ENCODE measurements around the gene NUP98. TPM values are rescaled to one million over a fixed set of nuclear protein-coding genes. Genes with fewer than 3 reads are reported as not detected.
A peak's percentile ranks its signal among the peaks of the same experiment; 100 is the strongest.

Gene NUP98
- polyA plus RNA-seq, 3 donors = 19.6 to 76.2 (median 28.5) TPM

DNA sequence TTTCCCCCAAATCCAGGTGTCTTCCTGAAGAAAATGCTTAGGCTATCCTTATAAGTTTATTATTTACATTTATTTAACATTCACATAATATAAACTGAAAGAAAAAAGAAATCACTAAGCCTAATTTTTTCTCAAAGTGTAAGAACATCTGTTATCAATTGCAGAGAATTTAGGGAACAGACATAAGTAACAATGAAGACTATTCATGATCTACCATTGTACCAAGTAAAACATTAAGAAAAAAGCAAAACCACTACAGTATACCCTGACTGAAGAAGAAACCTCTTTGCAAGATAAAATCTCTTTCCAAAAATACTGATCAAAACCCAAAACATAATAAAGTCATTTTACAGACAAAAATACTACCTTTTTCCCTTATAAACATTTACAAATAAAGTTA, 60.5 kb downstream of the NUP98 start:
- Mint-ChIP-seq H3K4me3 (no peak overlapping the region), H3K4me1 (peaks cover 3% of the 10 kb centered on the region), H3K27me3 (ENCODE audit: low read depth in 3 of 3) (no peaks in the 10 kb centered on the region), H3K9me3 (no peaks in the 10 kb centered on the region), H3K27ac (no peak overlapping the region), H3K36me3 (peaks cover 70 to 99% of the 10 kb centered on the region in 2 donors)
- intact Hi-C loops (cut with micrococcal nuclease) = no loop called here
- Histone ChIP-seq H3K27ac (ENCODE audit: low read depth in 1 of 2, low read length in 2 of 2) (no peak overlapping the region), H2AFZ (ENCODE audit: insufficient read depth, low read depth, low read length, poor library complexity, severe bottlenecking) (no peak overlapping the region), H3K27me3 (ENCODE audit: control insufficient read depth in 2 of 2, insufficient read depth in 2 of 2, low read length in 2 of 2) (no peaks in the 10 kb centered on the region), H3K4me2 (replicated peaks; ENCODE audit: extremely low read depth, low read length, poor library complexity, severe bottlenecking) (no peak overlapping the region), H3K36me3 (replicated peaks in 1 of 2; ENCODE audit: control insufficient read depth in 1 of 2, insufficient read depth in 2 of 2, low read length in 2 of 2) (peaks cover 93 to 99% of the 10 kb centered on the region in 2 donors), H3K4me3 (replicated peaks in 1 of 3; ENCODE audit: low read depth in 2 of 3, low read length in 3 of 3) (no peak overlapping the region), H3K4me1 (ENCODE audit: control insufficient read depth in 1 of 2, insufficient read depth in 2 of 2, low read length in 2 of 2) (no peaks in the 10 kb centered on the region), H3K9ac (ENCODE audit: insufficient read depth, low read length, poor library complexity, severe bottlenecking) (no peak overlapping the region), H3K79me2 (ENCODE audit: insufficient read depth, low read length) (peaks cover 20% of the 10 kb centered on the region), H3K9me3 (replicated peaks in 1 of 2; ENCODE audit: control insufficient read depth in 1 of 2, insufficient read depth in 1 of 2, low read length in 2 of 2) (no peaks in the 10 kb centered on the region), H4K20me1 (ENCODE audit: insufficient read depth, low read length) (no peaks in the 10 kb centered on the region)
- no peak for TF ChIP-seq CTCF (IDR thresholded peaks at IDR 0.05)
- no peak for DNase-seq

DNA sequence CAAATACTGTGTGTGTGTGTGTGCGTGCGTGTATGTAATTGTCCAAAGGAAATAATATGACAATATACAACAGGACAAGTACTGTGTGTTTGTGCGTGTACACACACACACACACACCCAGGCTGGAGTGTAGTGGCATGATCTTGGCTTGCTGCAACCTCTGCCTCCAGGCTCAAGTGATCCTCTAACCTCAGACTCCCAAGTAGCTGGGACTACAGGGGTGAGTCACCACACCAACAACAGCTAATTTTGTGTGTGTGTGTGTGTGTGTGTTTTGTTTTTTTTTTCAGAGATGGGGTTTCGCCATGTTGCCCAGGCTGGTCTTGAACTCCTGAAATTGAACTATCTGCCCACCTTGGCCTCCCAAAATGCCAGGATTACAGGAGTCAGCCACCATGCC, 61.5 kb downstream of the NUP98 start:
- Histone ChIP-seq H3K4me3 (replicated peaks in 1 of 3; ENCODE audit: low read depth in 2 of 3, low read length in 3 of 3) (no peak overlapping the region), H3K36me3 (replicated peaks in 1 of 2; ENCODE audit: control insufficient read depth in 1 of 2, insufficient read depth in 2 of 2, low read length in 2 of 2) (peaks cover 93 to 99% of the 10 kb centered on the region in 2 donors), H3K9me3 (replicated peaks in 1 of 2; ENCODE audit: control insufficient read depth in 1 of 2, insufficient read depth in 1 of 2, low read length in 2 of 2) (no peaks in the 10 kb centered on the region), H3K4me2 (replicated peaks; ENCODE audit: extremely low read depth, low read length, poor library complexity, severe bottlenecking) (no peak overlapping the region), H3K79me2 (ENCODE audit: insufficient read depth, low read length) (peaks cover 21% of the 10 kb centered on the region), H2AFZ (ENCODE audit: insufficient read depth, low read depth, low read length, poor library complexity, severe bottlenecking) (no peak overlapping the region), H3K27me3 (ENCODE audit: control insufficient read depth in 2 of 2, insufficient read depth in 2 of 2, low read length in 2 of 2) (no peaks in the 10 kb centered on the region), H4K20me1 (ENCODE audit: insufficient read depth, low read length) (no peaks in the 10 kb centered on the region), H3K4me1 (ENCODE audit: control insufficient read depth in 1 of 2, insufficient read depth in 2 of 2, low read length in 2 of 2) (no peaks in the 10 kb centered on the region), H3K27ac (ENCODE audit: low read depth in 1 of 2, low read length in 2 of 2) (peak overlapping the region in 1 of 2 donors; percentile 8), H3K9ac (ENCODE audit: insufficient read depth, low read length, poor library complexity, severe bottlenecking) (no peak overlapping the region)
- Mint-ChIP-seq H3K36me3 (peaks cover 69 to 99% of the 10 kb centered on the region in 2 donors), H3K27me3 (ENCODE audit: low read depth in 3 of 3) (no peaks in the 10 kb centered on the region), H3K27ac (peak overlapping the region in 1 of 7 donors; percentile 68), H3K4me3 (no peak overlapping the region), H3K9me3 (no peaks in the 10 kb centered on the region), H3K4me1 (peaks cover 3% of the 10 kb centered on the region)
- DNase-seq = peak in 1 of 3 donors; percentile 10
- intact Hi-C loops (cut with micrococcal nuclease) = no loop called here
- WGBS (ENCODE audit: insufficient coverage) = 100% methylated on average over 1 of the region's 4 CpGs
- TF ChIP-seq CTCF (IDR thresholded peaks at IDR 0.05) = no peak

Measured in CD14-positive monocyte (primary cell).